ENCODE results near the gene UBE2R2. TPM values are rescaled to one million over a fixed set of nuclear protein-coding genes. Genes with fewer than 3 reads are reported as not detected.
"Not testable (repeated sequence)": the region's sequence is repeated elsewhere in the genome, so short reads cannot be mapped to it uniquely, and the experiment has no call there.

Gene UBE2R2
- total and polyA plus RNA-seq, 2 of the 4 experiments (the other 2 are of a cell fraction) = 12.7 to 24.8 TPM

DNA sequence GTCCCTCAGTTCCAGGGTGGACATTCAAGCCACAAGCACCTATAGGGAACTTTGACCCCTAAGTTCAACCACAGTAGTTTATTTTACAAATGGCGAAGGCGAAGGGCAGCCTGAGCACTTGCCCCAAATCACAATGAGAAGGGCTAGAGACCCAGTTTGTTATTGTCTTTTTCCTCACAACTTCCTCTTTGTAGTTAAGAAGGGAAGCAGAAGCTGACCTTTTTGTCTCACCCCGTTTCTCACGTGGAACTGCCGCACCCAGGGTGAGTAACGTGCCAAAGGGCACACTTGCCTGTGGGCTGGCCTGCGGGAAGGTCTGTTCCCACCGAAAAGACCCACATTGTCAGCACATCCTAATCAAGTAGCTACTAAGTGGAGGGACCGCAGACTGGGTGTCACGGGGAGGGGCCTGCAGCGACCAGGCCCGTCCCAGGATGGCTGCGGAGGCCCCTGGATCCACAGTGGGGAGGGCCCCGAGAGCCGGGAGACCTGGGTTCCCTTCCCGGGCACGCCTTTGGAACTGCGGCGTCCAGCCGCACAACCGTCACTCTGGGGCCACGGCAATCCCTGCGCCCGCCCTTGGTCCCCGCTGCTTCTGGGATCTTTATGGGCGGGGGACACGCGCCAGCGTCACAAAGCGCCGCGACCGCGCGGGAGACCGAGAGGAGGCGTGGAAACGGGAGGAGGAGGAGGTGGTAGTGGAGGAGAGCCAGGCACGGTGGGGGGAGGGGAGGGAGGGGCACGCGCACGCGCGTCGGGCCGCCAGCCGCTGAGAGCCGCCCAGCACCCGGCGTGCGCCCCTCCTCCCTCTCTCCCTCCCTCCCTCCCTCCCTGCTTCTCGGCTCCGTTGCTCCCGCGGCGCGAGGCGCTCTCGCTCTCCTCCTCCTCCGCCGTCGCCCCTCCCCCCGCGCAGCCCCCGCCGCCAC is at the start of gene UBE2R2 (continued):
- no peak for TF ChIP-seq CHD1 (IDR thresholded peaks at IDR 0.05; ENCODE audit: low read depth, low read length)
- 0 out of 2 replicates have a peak, but pooled peaks have one; percentile 1 for TF ChIP-seq NFE2L2 (IDR thresholded peaks at IDR 0.05; ENCODE audit: low read depth, low read length)
- no peak for TF ChIP-seq RFX5 (IDR thresholded peaks at IDR 0.05; ENCODE audit: low read depth, low read length)

DNA sequence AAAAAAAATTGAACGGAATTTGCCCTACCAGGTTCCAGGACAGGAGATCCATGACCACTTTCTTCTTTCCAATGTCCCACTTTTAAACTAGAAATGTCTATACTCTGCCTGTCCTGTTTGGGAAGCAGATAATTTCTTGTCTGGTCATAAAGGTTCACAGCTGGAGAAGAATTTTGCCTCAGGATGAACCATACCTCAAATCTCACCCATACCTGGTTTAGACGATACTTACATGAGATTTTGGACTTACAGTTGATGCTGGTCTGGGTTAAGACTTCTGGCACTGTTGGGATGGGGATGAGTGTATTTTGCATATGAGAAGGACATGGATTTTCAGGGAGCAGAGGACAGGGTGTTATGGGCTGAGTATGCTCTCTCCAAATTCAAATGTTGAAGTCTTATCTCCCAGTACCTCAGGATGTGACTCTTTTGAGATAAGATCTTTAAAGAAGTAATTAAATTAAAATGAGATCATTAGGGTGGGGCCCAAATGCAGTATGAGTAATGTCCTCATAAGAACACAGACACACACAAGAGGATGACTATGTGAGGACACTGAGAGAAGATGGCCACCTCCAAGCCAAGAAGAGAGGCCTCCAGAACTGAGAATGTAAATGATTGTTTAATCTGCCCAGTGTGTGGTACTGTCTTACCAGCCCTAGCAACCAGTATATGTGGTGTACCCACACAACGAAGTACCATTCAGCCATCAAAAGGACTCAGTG is 46.6 kb upstream of the UBE2R2 start:
- H3K4me2 ChIP-seq (ENCODE audit: low read depth, low read length); H2BK5ac ChIP-seq (ENCODE audit: low read depth, low read length, poor library complexity, severe bottlenecking); H4K91ac ChIP-seq (ENCODE audit: insufficient read depth, low read depth, low read length); H2AK5ac ChIP-seq (ENCODE audit: low read depth, low read length); BruUV-seq (replicated peaks); H3K79me1 ChIP-seq (ENCODE audit: low read depth in 1 of 2, low read length in 2 of 2); in situ Hi-C loops (cut with MboI; ENCODE audit: low sequenced_read_pairs); H3K27ac ChIP-seq (ENCODE audit: insufficient read depth, low read length); H3K4me1 ChIP-seq (ENCODE audit: control insufficient read depth, insufficient read depth, low read length); H3K18ac ChIP-seq (ENCODE audit: low read depth, low read length); H2AFZ ChIP-seq (replicated peaks; ENCODE audit: low read length, poor library complexity); H3K56ac ChIP-seq (ENCODE audit: extremely low read depth, insufficient read depth, low read length); H3K4me3 ChIP-seq (ENCODE audit: insufficient read depth, low read depth, low read length); H2BK15ac ChIP-seq (ENCODE audit: low read depth, low read length); H4K20me1 ChIP-seq (ENCODE audit: insufficient read depth, low read length); H3K23ac ChIP-seq (ENCODE audit: low read depth, low read length); H2BK120ac ChIP-seq (ENCODE audit: low read depth, low read length); H3K9ac ChIP-seq (ENCODE audit: low read depth, low read length); intact Hi-C loops (cut with micrococcal nuclease); dilution Hi-C loops (cut with HindIII; ENCODE audit: low sequenced_read_pairs, unreplicated experiment); POLR2A ChIA-PET (ENCODE audit: unreplicated experiment); CTCF ChIA-PET; H4K5ac ChIP-seq (ENCODE audit: low read depth, low read length); H3K9me3 ChIP-seq (ENCODE audit: control insufficient read depth, insufficient read depth, low read length); H3K4ac ChIP-seq (ENCODE audit: low read depth, low read length); H3K9me1 ChIP-seq (ENCODE audit: insufficient read depth, low read length); H3K36me3 ChIP-seq (ENCODE audit: control insufficient read depth, insufficient read depth, low read length); H2AK9ac ChIP-seq (replicated peaks; ENCODE audit: low read depth, low read length, poor library complexity); H2BK20ac ChIP-seq (ENCODE audit: low read depth, low read length); H3K27me3 ChIP-seq (ENCODE audit: control insufficient read depth, insufficient read depth, low read length): not testable (repeated sequence)
- peak overlapping the region in 1 of 2 experiments; percentile 8; a peak in 1 of 4 replicates for H4K8ac ChIP-seq (ENCODE audit: low read depth in 2 of 2, low read length in 2 of 2)
- ATAC-seq (ENCODE audit: low read depth) (peak; percentile 44), DNase-seq (peak; percentile 17)
- 0 out of 2 replicates have a peak overlapping the region, but pooled peaks have one; percentile 50 for H3K14ac ChIP-seq (replicated peaks; ENCODE audit: low read depth, low read length)
- no CpG with 5 or more reads among the region's 3 CpGs for WGBS, 2 experiments (ENCODE audit: extremely low coverage in 2 of 2, insufficient read length in 1 of 2)

DNA sequence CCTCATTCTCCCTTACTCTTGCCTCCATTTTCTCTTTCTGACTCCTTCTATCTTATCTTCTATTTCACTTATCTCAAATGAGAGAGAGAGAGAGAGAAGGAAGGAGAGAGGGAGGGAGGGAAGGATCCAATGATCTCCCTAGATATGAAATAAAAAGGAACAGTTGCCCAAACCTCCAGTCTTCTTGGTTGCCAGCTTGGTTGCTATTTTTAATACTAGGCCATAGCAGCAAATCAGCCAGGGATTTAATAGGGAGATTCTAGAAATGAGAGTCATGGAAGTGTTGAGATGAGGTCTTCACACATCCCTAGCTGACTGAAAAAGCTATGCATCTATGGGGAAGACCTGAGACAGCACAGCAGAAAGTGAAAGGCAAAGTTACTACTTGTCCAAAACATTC is 43.8 kb upstream of the UBE2R2 start:
- H3K79me1 ChIP-seq (ENCODE audit: low read depth in 1 of 2, low read length in 2 of 2); H4K5ac ChIP-seq (ENCODE audit: low read depth, low read length); H3K36me3 ChIP-seq (ENCODE audit: control insufficient read depth, insufficient read depth, low read length); H3K4me2 ChIP-seq (ENCODE audit: low read depth, low read length); H3K4me3 ChIP-seq (ENCODE audit: insufficient read depth, low read depth, low read length); H3K27ac ChIP-seq (ENCODE audit: insufficient read depth, low read length); H2AK9ac ChIP-seq (replicated peaks; ENCODE audit: low read depth, low read length, poor library complexity); H3K4me1 ChIP-seq (ENCODE audit: control insufficient read depth, insufficient read depth, low read length); H2AK5ac ChIP-seq (ENCODE audit: low read depth, low read length); H3K9me3 ChIP-seq (ENCODE audit: control insufficient read depth, insufficient read depth, low read length); CTCF ChIA-PET; POLR2A ChIA-PET (ENCODE audit: unreplicated experiment); H3K9me1 ChIP-seq (ENCODE audit: insufficient read depth, low read length); H4K8ac ChIP-seq (ENCODE audit: low read depth in 2 of 2, low read length in 2 of 2); H3K23ac ChIP-seq (ENCODE audit: low read depth, low read length); H4K20me1 ChIP-seq (ENCODE audit: insufficient read depth, low read length); H2BK15ac ChIP-seq (ENCODE audit: low read depth, low read length); H4K91ac ChIP-seq (ENCODE audit: insufficient read depth, low read depth, low read length); ATAC-seq (ENCODE audit: low read depth); H2BK120ac ChIP-seq (ENCODE audit: low read depth, low read length); H3K14ac ChIP-seq (replicated peaks; ENCODE audit: low read depth, low read length); dilution Hi-C loops (cut with HindIII; ENCODE audit: low sequenced_read_pairs, unreplicated experiment); H3K4ac ChIP-seq (ENCODE audit: low read depth, low read length); H2AFZ ChIP-seq (replicated peaks; ENCODE audit: low read length, poor library complexity); H3K9ac ChIP-seq (ENCODE audit: low read depth, low read length); H3K18ac ChIP-seq (ENCODE audit: low read depth, low read length); BruUV-seq (replicated peaks); in situ Hi-C loops (cut with MboI; ENCODE audit: low sequenced_read_pairs); intact Hi-C loops (cut with micrococcal nuclease); H3K56ac ChIP-seq (ENCODE audit: extremely low read depth, insufficient read depth, low read length); H2BK20ac ChIP-seq (ENCODE audit: low read depth, low read length); H3K27me3 ChIP-seq (ENCODE audit: control insufficient read depth, insufficient read depth, low read length); DNase-seq; H2BK5ac ChIP-seq (ENCODE audit: low read depth, low read length, poor library complexity, severe bottlenecking): not testable (repeated sequence)
